Stimulated activated CD4-positive, alpha-beta T cell treated with anti-CD3 and anti-CD28 coated beads, Interleukin-2, amount 100 ng/mL, for 4 hours (primary cell): ENCODE data around the gene CAST.

Experiments used
- DNase-seq: peaks from one replicate; pipeline ENCODE4 v3.0.0-alpha.2; 2020; ENCODE audit warnings: low read depth

Gene CAST

DNA sequence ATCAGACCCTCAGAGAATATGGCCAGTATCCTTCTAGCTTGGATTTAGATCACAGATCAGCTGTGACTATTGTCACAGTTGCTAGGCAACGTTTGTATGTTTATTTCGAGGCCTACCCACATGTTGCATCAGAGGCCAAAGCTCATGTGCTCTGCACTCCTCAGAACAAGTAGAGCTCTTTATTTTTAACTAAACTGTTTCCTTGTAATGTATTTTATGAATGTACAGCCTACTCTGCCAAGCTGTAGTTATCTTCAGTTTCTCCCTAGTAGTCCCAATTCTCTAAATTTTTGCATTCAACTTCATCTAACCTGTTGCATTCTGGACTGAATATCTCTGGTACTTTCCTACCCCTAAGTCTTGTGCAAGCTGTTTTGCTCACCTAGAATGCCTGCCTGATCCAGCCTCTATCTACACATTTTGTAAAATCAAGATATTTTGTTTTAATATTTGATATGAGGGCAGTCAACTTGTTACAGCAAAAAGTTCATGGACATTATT lies 52.8 kb downstream of the CAST start:
- peak; percentile 4 for DNase-seq

DNA sequence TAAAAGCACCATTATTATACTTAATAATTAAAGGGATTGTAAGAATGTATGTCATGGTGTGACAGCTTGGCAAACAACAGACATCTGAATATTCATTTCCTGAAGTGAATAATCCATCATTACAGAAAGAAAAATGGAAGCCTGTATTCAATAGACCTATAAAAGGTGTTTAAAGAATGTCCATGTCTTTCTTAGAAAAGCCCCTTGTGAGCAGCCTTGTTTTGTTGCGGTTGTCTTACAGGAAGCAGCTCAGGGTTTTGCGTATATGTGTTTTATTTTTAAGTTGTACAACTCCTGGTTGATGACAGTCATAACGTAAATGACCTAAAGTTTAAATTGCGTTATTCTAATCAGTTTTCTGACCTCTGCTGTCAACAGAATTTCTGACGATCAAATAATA lies 53.8 kb downstream of the CAST start:
- DNase-seq, result no peak

DNA sequence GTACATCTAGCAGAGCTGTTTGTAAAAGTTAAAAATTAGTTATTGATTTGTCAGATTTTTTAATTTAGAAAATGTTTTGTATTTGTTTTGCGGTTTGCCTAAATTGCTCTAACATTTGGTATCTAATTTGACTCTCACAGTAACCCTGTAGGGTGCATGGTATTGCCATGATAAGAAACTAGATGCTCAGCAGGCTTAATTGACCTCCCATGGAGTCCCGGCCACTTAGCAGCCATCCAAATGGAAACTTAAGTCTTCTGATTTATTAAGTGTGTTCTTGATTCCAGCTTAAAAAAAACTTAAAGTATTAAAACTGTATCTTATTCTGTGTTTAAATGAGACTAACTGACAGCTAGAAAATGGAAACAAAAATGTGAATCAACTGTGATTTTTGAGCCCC lies 54.5 kb downstream of the CAST start:
- no peak for DNase-seq

DNA sequence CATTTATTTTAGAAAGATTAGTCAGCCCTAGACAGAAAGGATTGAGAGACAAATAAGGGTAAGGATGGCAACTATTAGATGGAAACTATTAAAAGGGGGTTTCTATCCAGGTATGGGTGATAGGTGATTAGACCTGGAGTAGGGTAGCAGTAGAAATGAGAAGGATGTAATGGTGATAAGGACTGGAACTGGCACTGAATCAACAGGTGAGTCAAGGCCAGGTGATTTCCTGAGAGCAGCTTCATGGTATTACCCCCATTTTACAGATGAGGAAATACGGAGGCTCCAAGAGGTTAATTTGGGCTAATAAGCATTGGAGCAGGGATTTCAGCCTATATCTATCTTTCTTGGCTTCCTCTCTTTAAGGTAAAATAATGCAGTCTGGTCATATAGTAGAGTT lies 55.7 kb downstream of the CAST start:
- DNase-seq, result no peak

DNA sequence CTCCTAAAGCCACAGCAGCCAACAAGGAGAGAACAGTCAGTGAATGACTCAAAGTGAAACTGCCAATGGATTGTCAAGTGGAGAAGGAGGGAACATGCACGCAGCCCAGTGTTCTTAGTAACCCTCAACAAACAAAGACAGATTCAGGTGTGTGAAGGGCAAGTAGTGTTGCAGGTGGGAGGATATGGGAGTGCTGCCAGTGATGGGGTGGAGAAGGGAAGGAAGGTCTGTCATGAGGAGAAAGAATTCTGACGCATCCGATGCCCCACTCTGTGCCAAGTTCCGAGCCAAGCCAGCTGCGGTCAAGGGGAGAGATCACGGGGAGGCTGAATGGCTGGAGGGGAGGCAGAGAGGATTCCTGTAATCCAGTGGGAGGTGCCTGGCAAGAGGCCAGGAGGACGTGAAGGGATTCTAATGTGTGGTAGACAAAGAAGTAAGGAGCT lies 56.5 kb downstream of the CAST start:
- no peak for DNase-seq

DNA sequence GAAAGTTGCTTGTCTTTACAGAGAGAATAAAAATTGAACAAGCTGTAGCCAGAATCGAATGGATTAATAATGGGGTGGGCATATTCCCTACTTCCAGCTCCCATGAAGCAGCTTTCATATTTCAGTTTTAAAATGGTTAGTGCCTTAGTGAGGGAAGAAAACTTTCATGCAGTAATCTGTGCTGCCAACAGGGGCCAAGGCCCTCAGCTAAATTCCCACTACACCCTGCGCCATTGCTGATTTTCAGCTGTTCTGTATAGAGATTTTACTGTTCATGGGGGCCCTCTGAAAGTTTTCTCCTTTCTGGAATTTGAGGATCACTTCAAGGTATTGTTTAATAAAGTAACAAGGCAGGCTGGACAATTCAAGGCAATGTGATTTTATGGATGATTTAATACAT lies 58.2 kb downstream of the CAST start:
- no peak for DNase-seq

DNA sequence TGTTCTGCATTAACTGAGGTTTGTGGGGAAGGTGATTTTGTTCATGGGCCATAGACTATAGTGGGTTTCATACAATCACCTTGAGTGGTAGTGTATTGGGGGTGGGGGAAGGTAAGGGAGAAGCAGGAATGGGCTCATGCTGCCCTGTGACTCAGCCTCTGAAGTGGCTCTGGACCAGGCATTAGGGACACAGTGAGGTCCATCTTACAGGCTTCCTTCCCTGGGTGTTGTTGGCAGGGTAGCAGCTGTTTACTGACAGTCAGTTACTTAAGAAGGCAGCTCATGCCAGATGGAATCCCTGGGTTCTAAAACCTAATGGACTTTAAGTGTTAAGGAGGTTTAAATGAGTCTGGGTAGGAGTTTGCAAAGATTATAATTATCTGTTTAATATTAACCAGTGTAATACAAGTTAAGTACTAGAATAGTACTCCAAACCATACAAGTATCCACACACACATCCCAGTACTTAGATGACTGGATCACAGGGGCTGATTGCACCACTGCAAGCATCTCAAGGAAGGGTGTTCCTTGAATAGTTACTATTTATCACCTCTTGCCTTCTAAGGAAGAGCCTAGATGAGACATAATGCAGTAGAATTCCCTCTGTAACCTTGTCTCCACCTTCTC lies 59.3 kb downstream of the CAST start:
- no peak for DNase-seq

DNA sequence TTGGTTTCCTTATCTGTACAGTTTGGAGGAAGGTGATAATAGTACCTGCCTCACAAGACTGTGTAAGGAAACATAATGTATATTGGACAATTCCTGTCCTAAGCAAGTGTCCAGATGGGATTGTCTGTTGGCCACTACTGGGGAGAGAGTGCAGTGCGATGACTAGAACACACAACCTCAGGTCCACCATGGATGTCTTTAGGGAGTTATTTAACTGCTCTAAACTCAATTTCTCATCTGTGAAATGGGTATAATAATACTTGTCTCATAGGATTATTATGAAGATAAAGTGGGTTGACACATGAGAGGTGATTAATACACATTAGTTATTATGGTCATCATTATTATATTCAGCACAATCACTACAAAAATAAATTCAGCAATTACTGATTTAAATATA lies 63.1 kb downstream of the CAST start:
- DNase-seq, result no peak

DNA sequence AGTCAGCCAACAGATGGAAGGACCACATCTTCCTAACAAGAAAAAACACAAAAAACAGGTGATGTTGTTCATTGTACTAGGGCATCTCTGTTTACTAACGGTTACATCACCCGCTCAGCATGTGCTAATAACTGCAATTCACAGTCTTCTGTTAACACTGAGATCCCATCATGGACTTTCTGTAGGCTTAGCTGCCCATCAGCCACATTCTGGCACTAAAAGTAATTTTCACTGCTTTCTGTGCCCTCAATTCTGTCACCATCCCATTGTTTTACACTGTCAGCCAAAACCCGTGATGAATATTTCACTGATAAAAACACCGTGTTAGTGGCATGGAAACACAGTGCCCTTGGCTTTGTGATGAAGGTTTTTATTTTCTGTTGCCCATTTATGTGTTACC lies 64.6 kb downstream of the CAST start:
- DNase-seq, result no peak

DNA sequence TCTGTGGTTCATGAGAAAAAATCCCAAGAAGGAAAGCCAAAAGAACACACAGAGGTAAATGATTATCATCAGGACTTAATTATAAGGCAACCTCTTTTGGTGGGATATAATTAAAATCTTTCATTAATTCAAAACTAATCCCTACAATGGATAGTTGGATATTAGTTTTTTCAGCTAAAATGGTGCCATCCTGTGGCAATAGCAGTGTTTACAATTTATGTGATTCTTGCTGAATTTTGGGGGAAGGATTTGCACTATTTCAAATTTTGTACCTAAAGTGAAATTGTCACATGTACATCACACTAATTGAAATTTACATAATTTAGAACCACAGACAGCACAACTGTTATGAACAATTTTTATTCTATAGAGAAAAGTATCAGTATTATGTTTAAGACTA lies 67.0 kb downstream of the CAST start:
- no peak for DNase-seq

DNA sequence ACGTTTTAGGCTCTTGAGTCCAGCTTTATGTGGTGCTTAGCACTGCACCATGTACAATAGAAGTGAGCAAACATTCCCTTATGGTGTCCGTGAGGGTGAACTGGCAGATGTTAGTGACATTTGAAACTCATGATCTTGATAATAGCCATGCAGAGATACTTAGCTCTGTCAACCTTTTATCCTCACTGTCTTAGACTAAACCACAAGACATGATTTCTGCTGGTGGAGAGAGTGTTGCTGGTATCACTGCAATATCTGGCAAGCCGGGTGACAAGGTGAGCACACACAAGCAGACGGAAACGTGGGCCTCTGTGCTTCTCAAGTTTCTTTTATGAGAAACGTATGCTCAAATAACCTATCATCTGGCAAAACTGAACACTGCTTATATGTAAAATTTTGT lies 68.4 kb downstream of the CAST start:
- no peak for DNase-seq

DNA sequence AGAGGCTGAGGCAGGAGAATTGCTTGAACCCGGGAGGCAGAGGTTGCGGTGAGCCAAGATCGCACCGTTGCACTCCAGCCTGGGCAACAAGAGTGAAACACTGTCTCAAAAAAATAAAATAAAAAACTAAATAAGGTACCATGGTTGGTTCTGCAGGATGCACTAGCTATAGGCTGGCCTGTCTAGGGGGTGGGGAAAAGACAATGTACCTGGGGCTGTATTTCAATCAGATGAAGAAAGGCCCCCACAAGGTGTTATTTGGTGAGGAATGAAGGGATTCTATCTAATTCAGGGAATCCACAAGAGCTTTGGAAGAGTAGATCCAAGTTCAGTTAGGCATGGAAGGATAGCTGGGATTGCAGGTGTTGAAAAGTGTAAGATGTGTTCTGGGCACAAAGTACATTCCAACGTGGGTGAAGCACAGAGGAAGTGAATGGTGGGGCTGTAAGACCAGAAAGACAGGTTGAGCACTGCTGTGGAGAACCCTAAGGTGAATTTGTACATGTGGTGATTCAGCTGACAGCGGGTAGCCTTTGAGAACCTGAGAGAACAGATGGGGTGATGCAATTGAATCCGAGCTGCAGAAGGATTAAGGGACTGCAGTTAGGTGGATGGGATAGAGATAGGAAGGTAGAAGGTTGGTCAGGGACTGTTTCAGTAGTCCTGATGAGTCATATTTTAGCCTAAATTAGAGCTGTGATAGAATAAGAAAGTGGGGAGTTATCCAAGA lies 71.8 kb downstream of the CAST start:
- DNase-seq, result no peak

DNA sequence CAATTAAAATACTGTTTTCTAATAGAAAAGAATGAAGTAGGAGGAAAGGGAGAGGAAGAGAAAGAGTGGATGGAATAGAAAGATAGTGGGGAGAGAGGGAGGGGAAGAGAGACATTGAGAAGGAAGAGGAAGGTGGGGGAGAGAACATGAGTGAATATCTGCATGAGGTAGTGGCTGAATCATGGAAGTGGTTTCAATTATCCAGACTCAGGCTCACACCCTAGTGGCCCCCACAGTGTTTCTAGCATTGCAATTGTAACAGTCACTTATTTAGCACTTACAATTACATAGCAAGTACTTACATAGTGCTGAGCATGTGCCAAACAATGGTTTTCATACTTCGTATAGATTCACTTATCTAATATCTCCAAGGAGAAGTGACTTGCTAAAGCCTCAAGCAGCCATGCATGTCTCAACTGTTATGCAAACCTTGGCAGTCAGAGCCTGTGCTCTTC lies 72.7 kb downstream of the CAST start:
- no peak for DNase-seq

DNA sequence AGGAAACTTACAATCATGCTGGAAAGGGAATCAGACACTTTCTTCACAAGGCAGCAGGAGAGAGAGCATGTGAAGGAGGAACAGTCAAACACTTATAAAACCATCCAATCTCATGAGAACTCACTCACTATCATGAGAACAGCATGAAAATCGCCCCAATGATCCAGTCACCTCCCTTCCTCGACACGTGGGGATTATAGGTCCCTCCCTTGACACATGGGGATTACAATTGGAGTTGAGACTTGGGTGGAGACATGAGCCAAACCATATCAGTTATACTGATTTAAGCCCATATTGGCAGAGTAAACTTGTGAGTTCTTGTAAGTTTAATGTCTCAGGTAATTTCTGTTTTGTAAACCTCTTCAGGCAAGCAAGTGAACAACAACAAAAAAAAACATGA lies 74.8 kb downstream of the CAST start:
- no peak for DNase-seq

DNA sequence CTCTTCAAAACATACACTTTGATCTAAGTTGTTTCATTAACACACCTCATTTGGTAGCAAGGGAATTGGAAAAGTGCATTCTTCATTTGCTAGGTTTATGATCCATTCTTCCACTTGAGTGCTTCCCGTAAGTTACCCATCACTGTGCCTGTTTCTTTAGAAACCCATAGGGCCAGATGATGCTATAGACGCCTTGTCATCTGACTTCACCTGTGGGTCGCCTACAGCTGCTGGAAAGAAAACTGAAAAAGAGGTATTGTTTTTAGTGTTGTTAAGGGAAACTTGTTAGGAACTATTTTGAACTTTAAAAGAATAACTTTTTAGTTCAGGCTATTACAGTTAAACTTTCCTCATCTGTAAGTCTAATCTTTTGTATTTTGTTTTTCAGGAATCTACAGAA lies 78.9 kb downstream of the CAST start:
- DNase-seq, result no peak

DNA sequence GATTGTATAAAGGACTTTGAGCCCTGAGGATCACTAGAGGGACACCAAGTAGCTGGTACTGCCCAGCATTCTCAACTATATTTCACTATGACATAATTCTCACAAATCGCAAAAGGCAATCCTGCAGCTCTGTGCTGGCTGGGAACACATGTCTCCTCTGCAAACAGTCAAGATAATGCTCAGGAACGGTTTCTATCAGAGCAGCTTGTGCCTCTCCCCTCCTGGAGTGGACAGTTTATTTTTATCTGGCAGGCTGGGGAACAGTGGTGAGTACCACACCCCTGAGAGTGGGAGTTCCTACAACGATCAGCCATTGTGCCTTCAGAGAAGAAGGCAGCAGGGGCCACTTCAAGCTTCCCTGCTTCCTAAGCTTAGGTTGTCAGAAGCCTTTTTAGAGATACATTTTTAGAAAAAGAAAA lies 79.7 kb downstream of the CAST start:
- no peak for DNase-seq

DNA sequence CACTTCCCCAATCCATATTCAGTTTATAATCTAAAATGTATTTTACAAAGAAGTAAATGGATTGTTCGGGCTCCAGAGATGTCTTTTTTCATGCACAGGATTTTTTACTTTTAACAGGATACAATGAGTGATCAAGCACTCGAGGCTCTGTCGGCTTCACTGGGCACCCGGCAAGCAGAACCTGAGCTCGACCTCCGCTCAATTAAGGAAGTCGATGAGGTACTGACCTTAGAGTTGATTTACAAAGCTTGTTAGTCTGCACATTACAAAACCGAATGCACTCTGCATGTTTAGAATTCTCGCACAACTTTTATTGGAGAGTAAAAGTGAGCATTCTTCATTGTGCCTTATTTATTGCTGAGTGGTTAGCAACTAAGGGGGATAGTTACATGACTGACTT lies 80.4 kb downstream of the CAST start:
- no peak for DNase-seq

DNA sequence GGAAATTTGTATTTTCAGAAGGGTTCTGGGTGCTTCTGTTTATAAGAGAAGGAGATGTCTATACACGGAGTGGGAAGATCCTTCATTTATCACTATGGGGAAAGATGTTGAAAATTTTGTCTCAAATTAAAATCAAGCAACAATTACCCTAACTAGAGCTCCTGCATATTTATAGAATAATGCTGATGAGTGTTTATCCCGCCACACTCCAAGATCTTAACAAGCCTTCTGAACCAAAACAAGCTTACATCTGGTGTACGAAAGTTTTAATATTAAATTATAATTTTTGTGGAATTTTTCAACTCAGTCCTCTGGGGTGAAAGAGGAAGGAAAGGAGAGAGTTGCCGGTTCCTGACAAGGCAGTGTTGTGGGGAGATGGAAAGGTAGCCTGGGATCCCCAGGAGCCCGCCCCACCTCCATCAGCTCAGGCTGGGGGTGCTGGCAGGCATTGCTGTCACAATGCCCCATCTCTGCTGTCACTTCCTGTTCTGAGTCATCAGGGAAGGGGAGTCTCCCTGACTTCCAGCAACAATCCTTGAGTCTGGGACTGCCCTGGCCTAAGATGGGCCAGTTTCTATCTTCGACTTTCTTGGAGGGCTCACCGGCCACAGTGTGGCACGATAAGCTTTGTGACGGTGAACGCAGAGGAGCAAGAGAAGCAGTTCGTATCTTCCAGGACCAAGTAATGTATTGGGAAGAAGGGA lies 81.0 kb downstream of the CAST start:
- DNase-seq, result no peak

DNA sequence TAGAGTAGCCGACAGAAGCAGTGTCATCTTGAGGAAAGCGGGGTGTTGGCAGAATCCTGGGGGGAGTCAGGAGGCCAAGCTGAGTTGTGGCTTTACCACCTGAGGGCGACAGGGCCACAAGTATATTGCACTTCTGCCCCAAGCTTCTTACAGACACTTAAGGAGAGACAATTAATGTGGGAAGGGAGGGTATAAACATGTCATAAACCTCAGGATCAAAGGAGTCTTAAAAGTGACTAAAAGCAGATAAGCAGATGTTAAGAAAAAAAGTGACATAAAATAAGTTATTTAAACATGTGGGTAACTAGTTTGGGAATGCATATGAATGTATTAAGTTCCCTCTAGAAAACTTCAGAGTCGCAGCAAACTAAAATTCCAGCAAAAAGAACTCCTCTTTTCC lies 81.6 kb downstream of the CAST start:
- no peak for DNase-seq

DNA sequence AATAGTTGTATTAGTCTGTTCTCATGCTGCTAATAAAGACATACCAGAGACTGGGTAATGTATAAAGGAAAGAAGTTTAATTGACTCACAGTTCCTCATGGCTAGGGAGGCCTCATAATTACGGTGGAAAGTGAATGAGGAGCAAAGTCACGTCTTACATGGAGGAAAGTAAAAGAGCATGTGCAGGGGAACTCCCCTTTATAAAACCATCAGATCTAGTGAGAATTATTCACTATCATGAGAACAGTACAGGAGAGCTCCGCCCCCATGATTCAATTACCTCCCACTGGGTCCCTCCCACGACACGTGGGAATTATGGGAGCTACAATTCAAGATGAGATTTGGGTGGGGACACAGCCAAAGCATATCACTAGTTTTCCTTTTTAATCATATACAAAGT lies 82.0 kb downstream of the CAST start:
- peak; percentile 11 for DNase-seq

DNA sequence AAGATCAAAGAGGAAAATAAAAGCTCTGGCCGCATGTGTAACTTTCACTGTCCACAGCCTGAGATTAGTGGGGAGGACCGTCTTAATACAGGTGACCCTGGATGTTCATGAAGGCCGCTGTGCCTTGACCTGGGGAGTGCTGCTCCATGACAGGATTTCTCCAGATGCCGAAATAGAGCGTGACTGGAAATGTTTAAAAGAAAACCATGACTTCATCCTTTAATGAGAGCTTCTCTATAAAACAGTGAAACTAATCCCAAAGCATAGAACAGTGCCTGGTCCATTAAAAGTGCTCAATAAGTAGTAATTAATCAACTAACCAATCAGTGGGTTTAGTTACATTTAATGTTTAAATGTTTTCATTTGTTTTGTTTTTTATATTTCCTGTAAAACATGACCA lies 82.8 kb downstream of the CAST start:
- no peak for DNase-seq

DNA sequence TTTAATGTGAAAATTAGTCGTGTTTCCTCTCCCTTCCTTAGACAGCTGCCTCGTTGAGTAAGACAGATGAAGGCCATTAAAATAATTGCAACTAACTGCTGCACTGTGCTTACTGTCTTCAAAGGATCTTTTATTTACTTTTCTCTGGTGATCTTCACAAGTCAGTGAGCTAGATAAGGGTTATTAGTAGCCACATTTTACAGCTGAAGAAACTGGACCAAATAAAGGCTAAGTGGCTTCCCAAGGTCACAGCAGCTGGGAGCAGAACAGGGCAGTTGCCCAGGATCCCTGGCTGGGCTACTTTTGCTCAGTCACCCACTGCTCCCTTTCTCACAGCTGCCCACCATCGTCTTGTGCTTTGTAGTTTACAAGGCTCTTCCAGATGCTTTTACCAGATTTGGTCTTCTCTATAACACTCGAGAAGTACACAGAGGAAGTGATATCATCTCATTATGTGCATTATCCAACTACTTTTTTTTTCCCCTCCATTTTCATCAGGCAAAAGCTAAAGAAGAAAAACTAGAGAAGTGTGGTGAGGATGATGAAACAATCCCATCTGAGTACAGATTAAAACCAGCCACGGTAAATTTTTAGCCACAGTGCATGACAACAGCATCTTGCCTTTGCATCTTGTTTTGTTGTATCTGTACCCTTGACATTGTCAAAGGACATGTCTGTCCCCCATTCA lies 83.8 kb downstream of the CAST start:
- DNase-seq, result no peak

DNA sequence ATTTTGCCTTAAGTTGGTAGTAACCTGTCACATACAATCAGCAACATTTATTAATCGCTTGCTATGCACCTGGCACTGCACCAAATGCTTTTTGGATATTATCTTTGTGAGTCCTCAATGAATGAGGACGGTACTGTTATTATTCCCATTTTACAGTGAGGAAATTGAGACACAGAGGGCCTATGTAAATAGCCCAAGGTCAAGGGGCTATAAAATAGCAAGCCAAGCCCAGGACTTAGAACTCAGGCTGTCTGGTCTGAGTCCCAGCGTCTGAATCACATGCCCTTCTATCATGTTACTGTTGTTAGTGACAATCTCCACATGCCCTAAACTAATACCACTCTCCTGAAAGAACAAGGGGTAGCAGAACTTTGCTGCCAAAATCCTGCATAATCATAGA lies 85.5 kb downstream of the CAST start:
- DNase-seq, result no peak
